GM21737 (cell line): ENCODE measurements around the gene MTMR6.

Experiments used
- ATAC-seq: cut with Tn5 transposase; IDR thresholded peaks from one replicate; pipeline ENCODE4 v1.9.1; 2021; ENCODE audit warnings: mild to moderate bottlenecking, moderate library complexity; ENCODE audit not compliant: unreplicated experiment

MTMR6 gene

DNA sequence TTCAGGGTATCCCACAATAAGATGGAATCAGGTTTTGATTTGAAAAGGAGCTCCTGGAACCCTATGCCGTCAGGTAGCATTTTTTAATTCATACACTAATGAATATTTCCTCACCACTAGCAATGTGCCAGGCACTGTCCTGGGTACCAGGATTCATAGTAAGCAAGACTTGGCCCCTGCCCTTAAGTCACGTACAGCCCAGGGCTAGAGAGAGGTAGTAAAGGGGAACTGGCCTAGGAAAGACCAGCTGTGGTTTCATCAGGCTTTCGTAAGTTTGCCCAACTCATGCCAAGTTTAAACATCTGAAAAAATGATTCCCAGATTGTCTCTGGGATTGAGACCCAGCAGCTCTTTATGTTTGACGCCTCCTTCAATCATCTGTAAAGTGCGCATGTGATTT is 69.3 kb downstream of the MTMR6 start:
- ATAC-seq, result no peak

DNA sequence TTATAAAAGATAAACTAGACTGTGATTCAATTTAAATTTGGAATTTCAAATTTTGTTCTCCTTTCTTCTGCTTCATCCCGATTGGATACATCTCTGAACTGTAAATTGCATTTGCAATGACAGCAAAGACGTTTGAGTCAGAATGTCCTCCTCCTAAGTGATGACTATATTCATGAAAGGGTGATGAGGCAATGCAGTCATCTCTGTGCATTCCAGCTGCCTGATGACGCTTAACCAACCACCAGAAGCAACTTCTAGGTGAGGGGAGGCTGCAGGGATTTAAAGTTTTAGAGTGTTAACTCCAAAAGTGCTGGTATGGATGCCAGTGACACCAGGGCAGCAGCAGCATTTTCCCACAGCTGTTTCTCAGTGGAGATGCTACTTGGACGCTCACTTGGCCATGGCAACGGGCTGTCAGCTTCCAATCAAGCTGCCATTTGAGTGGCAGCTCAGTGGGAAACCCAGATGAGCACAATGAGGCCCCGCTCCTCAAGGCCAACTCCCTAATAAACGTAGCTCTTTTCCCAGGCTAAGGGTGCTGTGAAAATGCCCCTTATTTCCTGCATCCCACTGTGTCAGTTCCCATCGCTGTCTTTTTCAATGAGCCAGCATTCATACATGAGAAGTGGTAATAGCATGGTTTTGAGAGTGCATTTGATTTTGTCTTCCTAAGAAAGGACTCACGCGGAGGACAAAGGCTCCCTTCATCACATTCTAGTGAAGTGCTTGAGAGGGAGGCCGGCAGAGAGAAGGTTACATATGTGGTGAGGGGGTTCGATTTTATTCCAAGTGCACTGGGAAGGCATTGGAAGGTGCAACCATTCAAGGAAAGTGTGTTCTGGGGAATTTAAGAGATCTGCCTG is 70.0 kb downstream of the MTMR6 start:
- no peak for ATAC-seq

DNA sequence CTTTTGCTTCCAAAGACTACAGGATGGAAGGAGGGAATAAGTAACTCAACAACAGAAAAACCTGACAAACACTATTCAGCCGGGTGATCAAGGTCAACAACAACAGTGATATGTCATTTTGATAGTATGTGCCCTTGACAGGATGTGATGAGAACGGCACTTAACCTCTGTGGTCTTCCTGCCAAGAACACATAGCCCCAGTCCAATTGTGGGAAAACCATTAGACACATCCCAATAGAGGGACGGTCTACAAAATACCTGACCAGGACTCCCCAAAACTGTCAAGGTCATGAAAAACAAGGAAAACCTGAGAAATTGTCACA is 72.1 kb downstream of the MTMR6 start:
- ATAC-seq, result no peak

DNA sequence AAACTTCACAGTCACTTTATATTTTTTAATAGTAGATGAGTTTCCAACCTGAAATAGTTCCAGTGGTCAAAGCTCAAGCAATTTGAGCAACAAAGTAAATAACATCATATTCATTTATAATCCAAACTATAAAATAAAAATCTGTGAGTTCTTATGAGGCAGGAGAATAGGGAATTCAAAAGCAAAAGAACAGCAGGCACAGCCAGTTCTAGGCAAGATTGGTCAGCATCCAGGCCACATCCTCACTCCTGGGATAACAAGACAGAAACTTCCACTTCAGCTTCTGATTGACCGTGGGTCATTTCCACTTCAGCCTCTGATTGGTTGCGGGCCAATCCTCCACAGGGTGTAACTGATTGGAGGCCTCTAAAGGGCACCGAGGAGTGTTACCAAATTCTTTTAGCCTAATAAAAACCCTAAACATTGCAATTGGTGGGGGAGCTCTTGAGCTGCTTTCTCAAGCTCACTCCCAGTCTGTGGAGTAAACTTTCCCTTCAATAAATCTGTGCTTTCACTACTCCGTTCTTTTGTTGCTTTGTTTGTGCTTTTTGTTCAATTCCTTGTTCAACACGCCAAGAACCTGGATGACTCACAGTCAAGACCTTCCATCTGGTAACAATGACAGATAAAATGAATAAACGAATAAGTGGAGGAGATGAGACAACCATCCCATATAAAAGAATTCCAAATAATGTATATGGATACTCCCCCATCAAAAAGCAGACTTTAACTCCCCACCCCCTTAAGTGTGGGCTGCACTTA is 72.6 kb downstream of the MTMR6 start:
- ATAC-seq, result no peak

DNA sequence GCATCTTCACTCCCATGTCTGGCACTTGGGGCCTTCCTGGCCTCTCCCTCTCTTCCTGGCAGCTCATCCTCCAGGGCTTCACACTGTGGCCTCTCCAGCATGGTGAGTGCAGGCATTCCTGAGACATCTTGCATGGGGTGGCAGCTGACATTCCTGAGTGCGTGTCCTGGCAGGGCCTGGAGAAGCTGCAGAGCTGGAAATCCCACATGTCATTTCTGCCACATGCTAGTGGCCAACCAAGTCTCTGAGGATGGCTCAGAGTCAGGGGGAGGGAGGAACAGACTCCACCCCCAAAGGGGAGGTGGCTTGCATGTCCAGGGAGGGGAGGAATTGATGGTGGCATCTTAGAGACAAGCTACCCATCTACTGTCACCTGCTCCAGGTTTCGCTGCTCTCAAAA is 73.6 kb downstream of the MTMR6 start:
- ATAC-seq, result no peak

DNA sequence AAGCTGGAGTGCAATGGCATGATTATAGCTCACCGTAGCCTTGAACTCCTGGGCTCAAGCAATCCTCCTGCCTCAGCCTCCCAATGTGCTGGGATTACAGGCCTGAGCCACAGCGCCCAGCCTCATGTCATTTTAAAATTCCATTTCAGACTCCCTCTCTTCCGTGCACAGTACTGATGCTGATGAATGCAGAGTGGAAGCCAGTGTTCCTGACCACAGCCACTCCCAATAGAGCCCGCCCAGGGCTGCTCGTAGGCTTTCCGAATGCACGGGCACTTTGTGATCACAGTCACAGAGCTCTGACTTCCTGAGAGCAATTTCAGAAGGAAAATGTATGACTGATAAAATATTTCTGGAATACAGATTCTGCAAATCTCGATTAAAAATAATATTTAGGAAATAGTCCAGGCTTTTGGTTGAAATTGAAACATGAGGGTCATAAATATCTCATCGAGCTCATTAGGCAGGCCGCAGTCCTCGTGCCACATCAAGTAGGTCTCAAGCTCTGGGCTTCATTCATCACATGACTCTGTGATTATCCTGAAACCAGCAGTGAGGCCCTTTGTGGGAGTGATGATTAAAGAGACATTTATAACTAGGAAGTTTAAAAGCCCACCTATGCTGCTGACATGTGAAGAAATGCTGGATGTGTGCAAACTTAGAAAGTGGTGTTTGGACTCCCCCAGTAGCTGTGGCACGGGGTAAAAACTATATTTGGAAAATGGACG is 76.3 kb downstream of the MTMR6 start:
- ATAC-seq, result no peak

DNA sequence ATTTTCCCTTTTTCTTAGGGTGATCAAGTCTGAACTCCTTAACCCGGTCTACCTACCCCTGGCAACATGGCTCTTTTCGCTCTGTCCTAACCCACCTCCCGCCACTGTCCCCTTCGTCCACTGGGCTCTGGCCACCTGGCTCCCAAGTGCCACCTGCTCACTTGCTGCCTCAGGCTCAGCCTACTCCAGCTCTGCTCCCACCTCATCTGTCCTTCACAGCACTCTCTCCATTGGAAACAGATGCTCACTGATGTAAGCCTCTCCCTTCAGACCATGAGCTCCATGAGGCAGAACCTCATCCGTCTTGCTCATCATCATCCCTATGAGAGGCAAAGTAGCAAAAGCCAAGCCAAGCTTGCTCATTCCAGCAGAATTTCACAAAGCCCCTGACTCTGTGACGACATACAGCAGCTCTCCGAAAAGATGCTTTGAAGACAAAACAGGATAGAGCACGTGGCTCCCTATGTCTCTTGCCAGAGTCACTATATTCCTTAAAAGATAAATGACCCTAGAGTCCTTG is 79.9 kb downstream of the MTMR6 start:
- ATAC-seq, result no peak

DNA sequence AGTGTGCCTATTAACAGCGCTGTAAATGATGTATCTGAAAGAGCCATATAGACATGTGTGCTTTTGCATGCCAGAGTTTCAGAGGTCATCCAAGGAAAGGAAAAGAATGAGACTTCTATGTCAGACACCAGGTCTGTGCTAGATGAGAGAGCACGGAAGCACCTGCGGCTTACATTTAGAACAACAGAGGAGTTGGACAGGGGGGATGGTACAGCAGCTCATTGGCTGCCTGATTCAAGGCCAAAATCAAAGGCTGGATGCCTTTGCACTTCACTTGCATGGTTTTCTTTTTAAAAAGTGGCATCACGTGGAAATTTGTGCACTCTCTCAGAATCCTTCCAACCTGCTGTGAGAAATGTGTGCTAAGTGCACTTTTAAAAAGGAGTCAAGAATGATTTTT is 82.4 kb downstream of the MTMR6 start:
- ATAC-seq, result no peak

DNA sequence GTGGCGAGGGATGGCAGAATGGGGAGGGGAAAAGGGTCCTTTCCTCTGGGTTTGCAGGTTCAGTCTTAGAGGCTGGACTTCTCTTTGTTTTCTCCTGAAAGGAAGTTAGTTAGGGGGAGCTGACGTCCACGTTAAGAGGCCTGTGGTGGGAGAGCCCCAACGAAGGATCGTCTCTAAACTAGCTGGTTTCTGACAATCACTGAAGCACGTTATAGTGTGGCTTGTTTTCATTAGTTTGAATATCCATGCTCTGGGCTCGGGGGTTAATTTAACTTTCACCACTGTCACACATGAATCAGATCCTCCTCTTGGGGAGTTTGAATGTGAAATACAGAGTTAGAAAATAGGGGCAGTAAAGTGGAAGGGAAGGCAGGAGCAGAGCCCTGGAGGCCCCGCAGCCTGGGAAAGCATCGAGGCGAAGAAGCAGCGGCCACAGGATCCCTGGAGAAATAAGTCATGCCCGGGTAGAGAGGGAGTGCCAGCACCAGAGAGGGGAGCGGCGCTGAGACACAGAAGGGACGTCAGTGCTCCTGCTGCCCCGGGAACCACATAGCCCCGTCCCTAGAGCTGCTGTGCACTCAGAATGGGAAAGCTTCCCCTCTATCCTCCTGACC is 84.1 kb downstream of the MTMR6 start:
- ATAC-seq, result no peak

DNA sequence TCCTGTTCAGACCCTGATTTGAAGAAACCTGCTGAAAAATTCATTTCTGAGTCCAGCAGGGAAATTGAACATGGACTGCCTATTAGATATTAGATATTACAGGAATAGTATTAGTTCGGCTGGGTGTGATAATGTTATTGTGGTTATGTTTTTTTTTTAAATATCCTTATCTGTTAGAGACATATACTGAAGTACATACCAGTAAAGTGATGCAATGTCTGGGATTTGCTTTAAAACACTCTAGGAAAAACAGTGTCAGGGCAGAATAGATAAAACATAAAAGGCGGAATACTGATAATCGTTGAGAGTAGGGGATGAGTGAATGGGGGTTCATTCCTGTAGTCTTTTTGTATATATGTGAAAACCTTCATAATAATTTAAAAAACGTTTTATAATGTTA is 86.5 kb downstream of the MTMR6 start:
- no peak for ATAC-seq

DNA sequence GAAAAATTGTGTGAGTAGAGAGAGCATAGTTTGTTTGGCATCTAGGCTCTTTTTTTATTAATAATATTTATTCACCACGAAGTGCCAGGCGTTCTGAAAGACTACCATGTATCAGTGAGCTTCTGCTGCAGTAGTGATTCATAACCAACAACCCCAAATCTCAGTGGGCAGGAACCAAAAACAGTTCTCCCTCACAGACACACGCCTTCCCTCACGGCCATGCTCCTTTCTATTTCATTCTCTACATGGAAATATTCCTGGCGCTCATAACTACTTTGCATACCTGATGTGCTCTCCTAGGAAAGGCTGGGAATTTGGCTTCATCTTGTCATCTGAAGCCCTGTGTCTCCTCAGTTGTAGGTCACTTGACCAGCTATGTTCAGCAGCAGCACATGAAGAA is 88.6 kb downstream of the MTMR6 start:
- ATAC-seq, result no peak

DNA sequence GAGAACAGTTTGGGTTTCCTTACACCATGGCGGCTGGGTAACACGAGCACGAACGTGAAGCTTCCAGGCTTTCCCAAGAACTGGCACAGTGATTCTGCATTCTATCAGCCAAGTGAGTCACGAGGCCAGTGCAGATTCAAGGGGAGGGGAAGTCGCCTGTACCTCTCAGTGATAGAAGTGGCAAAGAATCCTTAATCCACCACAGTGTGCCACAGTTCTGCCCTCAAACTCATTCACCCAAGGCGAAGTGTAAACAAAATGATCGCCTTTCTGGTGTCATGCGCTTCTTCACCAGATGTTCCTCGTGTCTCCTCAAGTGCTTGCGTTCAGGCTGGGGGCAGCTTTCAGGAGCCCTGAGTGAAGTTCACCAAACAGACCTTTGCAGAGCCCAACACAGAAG is 90.3 kb downstream of the MTMR6 start:
- no peak for ATAC-seq
